Uterus (tissue), 2 donors: ENCODE measurements around the gene ATP8A2.

Experiments
- CTCF ChIP-seq, 4 experiments: fragments of 200-600 bp in 2 of 4; fragments of 450-650 bp in 2 of 4; sonication (generic) in 2 of 4; IDR thresholded peaks; one replicate each; pipeline ENCODE4 v1.5.1; 2016 to 2019; ENCODE audit warnings: antibody characterized with exemption in 4 of 4, mild to moderate bottlenecking in 2 of 4, moderate library complexity in 1 of 4
- POLR2A ChIP-seq, 2 donors: fragments of 450-650 bp; IDR thresholded peaks; one replicate each; pipeline ENCODE4 v1.6.1; 2016; ENCODE audit warnings: antibody characterized with exemption in 2 of 2, mild to moderate bottlenecking in 1 of 2, moderate library complexity in 1 of 2

GRCh38 chr13:25690582-25690981 is 318.8 kb downstream of the ATP8A2 start:
- no peak for TF ChIP-seq CTCF (IDR thresholded peaks at IDR 0.05)
- no peak for TF ChIP-seq POLR2A (IDR thresholded peaks at IDR 0.05)
